Measurements from ENCODE around the gene BRF1.
A peak's percentile ranks its signal among the peaks of the same experiment; 100 is the strongest.

The BRF1 gene

GRCh38 chr14:105171004-105171673 is 129.7 kb downstream of the BRF1 start:
- no CpG with 5 or more reads among the region's 19 CpGs for WGBS, 2 donors (ENCODE audit: extremely low coverage in 2 of 2, insufficient read length in 2 of 2, insufficient replicate concordance in 1 of 2)
- DNase-seq (ENCODE audit: low spot score), result no peak
- no peak overlapping the region for H3K27ac ChIP-seq (replicated peaks; ENCODE audit: low read length)

GRCh38 chr14:105169776-105170655 is 130.8 kb downstream of the BRF1 start:
- no peak overlapping the region for H3K4me2 ChIP-seq (ENCODE audit: insufficient read depth, low read length, poor library complexity, severe bottlenecking)
- peaks cover 9% of the 10 kb centered on the region for H3K79me1 ChIP-seq (ENCODE audit: low read depth, low read length)
- no peaks in the 10 kb centered on the region for H3K36me3 ChIP-seq (replicated peaks in 1 of 2; ENCODE audit: control insufficient read depth in 2 of 2, insufficient read depth in 2 of 2, low read length in 2 of 2)
- no peak overlapping the region for H2BK15ac ChIP-seq (ENCODE audit: low read length)
- peak overlapping the region; percentile 89 for H3K18ac ChIP-seq (ENCODE audit: low read length)
- WGBS, 2 donors (ENCODE audit: extremely low coverage in 2 of 2, insufficient read length in 2 of 2, insufficient replicate concordance in 1 of 2), result no CpG with 5 or more reads among the region's 22 CpGs
- no peak overlapping the region for H4K8ac ChIP-seq (ENCODE audit: low read depth, low read length)
- peak overlapping the region; percentile 68 for H2AFZ ChIP-seq (ENCODE audit: low read length)
- peak overlapping the region; percentile 43 for H3K23ac ChIP-seq (ENCODE audit: low read depth, low read length, poor library complexity)
- H3K4me1 ChIP-seq (ENCODE audit: control insufficient read depth in 2 of 2, insufficient read depth in 1 of 2, low read depth in 1 of 2, low read length in 2 of 2), result peaks cover 11 to 14% of the 10 kb centered on the region in 2 donors
- H2AK5ac ChIP-seq (ENCODE audit: low read depth, low read length), result peak overlapping the region; percentile 84
- H3K9ac ChIP-seq (ENCODE audit: low read depth, low read length, poor library complexity), result no peak overlapping the region
- no peak overlapping the region for H3K4ac ChIP-seq (ENCODE audit: low read length)
- no peaks in the 10 kb centered on the region for H3K9me3 ChIP-seq (replicated peaks in 1 of 2; ENCODE audit: control insufficient read depth in 2 of 2, insufficient read depth in 1 of 2, low read depth in 1 of 2, low read length in 2 of 2)
- no peak for DNase-seq (ENCODE audit: low spot score)
- H4K91ac ChIP-seq (ENCODE audit: low read depth, low read length, poor library complexity), result no peak overlapping the region
- H2BK120ac ChIP-seq (ENCODE audit: low read depth, low read length), result peak overlapping the region; percentile 9
- H3K27me3 ChIP-seq (ENCODE audit: control insufficient read depth in 3 of 3, insufficient read depth in 3 of 3, low read depth in 1 of 3, low read length in 3 of 3), result peaks cover 7 to 49% (median 22%) of the 10 kb centered on the region in 3 experiments
- peak overlapping the region; percentile 5 for H3K27ac ChIP-seq (replicated peaks; ENCODE audit: low read length)
- H2BK12ac ChIP-seq (ENCODE audit: low read length), result no peak overlapping the region
- peak overlapping the region; percentile 53 for H2BK5ac ChIP-seq (ENCODE audit: low read length)
- H3K14ac ChIP-seq (ENCODE audit: low read length), result no peak overlapping the region
- H3K4me3 ChIP-seq (ENCODE audit: low read length in 2 of 2), result no peak overlapping the region

More at GRCh38 chr14:105171004-105171673, 129.7 kb downstream of the BRF1 start:
- H2BK5ac ChIP-seq (ENCODE audit: low read length), result no peak overlapping the region
- no peaks in the 10 kb centered on the region for H3K9me3 ChIP-seq (replicated peaks in 1 of 2; ENCODE audit: control insufficient read depth in 2 of 2, insufficient read depth in 1 of 2, low read depth in 1 of 2, low read length in 2 of 2)
- H2BK12ac ChIP-seq (ENCODE audit: low read length), result no peak overlapping the region
- H3K23ac ChIP-seq (ENCODE audit: low read depth, low read length, poor library complexity), result peak overlapping the region; percentile 80
- no peak overlapping the region for H3K4ac ChIP-seq (ENCODE audit: low read length)
- H3K4me1 ChIP-seq (ENCODE audit: control insufficient read depth in 2 of 2, insufficient read depth in 1 of 2, low read depth in 1 of 2, low read length in 2 of 2), result peaks cover 8 to 14% of the 10 kb centered on the region in 2 donors
- H2AK5ac ChIP-seq (ENCODE audit: low read depth, low read length), result peak overlapping the region; percentile 81
- peak overlapping the region; percentile 44 for H3K9ac ChIP-seq (ENCODE audit: low read depth, low read length, poor library complexity)
- peak overlapping the region; percentile 28 for H3K18ac ChIP-seq (ENCODE audit: low read length)
- peaks cover 7 to 39% (median 22%) of the 10 kb centered on the region in 3 experiments for H3K27me3 ChIP-seq (ENCODE audit: control insufficient read depth in 3 of 3, insufficient read depth in 3 of 3, low read depth in 1 of 3, low read length in 3 of 3)
- H4K91ac ChIP-seq (ENCODE audit: low read depth, low read length, poor library complexity), result no peak overlapping the region
- no peak overlapping the region for H3K14ac ChIP-seq (ENCODE audit: low read length)
- no peak overlapping the region for H2BK120ac ChIP-seq (ENCODE audit: low read depth, low read length)
- H2BK15ac ChIP-seq (ENCODE audit: low read length), result no peak overlapping the region
- peaks cover 3% of the 10 kb centered on the region for H3K79me1 ChIP-seq (ENCODE audit: low read depth, low read length)
- H2AFZ ChIP-seq (ENCODE audit: low read length), result peak overlapping the region; percentile 68
- no peak overlapping the region for H3K4me3 ChIP-seq (ENCODE audit: low read length in 2 of 2)
- H3K36me3 ChIP-seq (replicated peaks in 1 of 2; ENCODE audit: control insufficient read depth in 2 of 2, insufficient read depth in 2 of 2, low read length in 2 of 2), result no peaks in the 10 kb centered on the region
- no peak overlapping the region for H3K4me2 ChIP-seq (ENCODE audit: insufficient read depth, low read length, poor library complexity, severe bottlenecking)
- H4K8ac ChIP-seq (ENCODE audit: low read depth, low read length), result no peak overlapping the region

GRCh38 chr14:105168979-105169507 is 131.8 kb downstream of the BRF1 start:
- Histone ChIP-seq H2BK12ac (ENCODE audit: low read length) (peak overlapping the region; percentile 41), H3K4me3 (ENCODE audit: low read length in 2 of 2) (peak overlapping the region in 1 of 2 donors; percentile 76), H3K9me3 (replicated peaks in 1 of 2; ENCODE audit: control insufficient read depth in 2 of 2, insufficient read depth in 1 of 2, low read depth in 1 of 2, low read length in 2 of 2) (no peaks in the 10 kb centered on the region), H2AK5ac (ENCODE audit: low read depth, low read length) (peak overlapping the region; percentile 84), H3K9ac (ENCODE audit: low read depth, low read length, poor library complexity) (peak overlapping the region; percentile 60), H2BK120ac (ENCODE audit: low read depth, low read length) (no peak overlapping the region), H3K79me1 (ENCODE audit: low read depth, low read length) (peaks cover 9% of the 10 kb centered on the region), H3K18ac (ENCODE audit: low read length) (peak overlapping the region; percentile 90), H3K14ac (ENCODE audit: low read length) (peak overlapping the region; percentile 38), H3K27ac (replicated peaks; ENCODE audit: low read length) (no peak overlapping the region), H2BK5ac (ENCODE audit: low read length) (peak overlapping the region; percentile 53), H3K4ac (ENCODE audit: low read length) (no peak overlapping the region), H3K23ac (ENCODE audit: low read depth, low read length, poor library complexity) (no peak overlapping the region), H3K4me2 (ENCODE audit: insufficient read depth, low read length, poor library complexity, severe bottlenecking) (peak overlapping the region; percentile 86), H3K27me3 (ENCODE audit: control insufficient read depth in 3 of 3, insufficient read depth in 3 of 3, low read depth in 1 of 3, low read length in 3 of 3) (peaks cover 7 to 59% (median 22%) of the 10 kb centered on the region in 3 experiments), H4K91ac (ENCODE audit: low read depth, low read length, poor library complexity) (no peak overlapping the region), H3K36me3 (replicated peaks in 1 of 2; ENCODE audit: control insufficient read depth in 2 of 2, insufficient read depth in 2 of 2, low read length in 2 of 2) (no peaks in the 10 kb centered on the region), H2BK15ac (ENCODE audit: low read length) (peak overlapping the region; percentile 75), H3K4me1 (ENCODE audit: control insufficient read depth in 2 of 2, insufficient read depth in 1 of 2, low read depth in 1 of 2, low read length in 2 of 2) (peaks cover 11 to 14% of the 10 kb centered on the region in 2 donors), H4K8ac (ENCODE audit: low read depth, low read length) (no peak overlapping the region), H2AFZ (ENCODE audit: low read length) (peak overlapping the region; percentile 40)
- peak; percentile 57 for DNase-seq (ENCODE audit: low spot score)
- WGBS, 2 donors (ENCODE audit: extremely low coverage in 2 of 2, insufficient read length in 2 of 2, insufficient replicate concordance in 1 of 2), result no CpG with 5 or more reads among the region's 54 CpGs

All from neuronal stem cell (in vitro differentiated cells).